Right lobe of liver (tissue), 4 donors: ENCODE results near the gene KCNJ11.

Experiments used
- CTCF ChIP-seq, 4 donors: fragments of 200-600 bp in 3 of 4; fragments of 450-650 bp in 1 of 4; IDR thresholded peaks; one replicate each; pipeline versions ENCODE4 v1.5.1 to v1.8.0; 2016 to 2022; ENCODE audit warnings: antibody characterized with exemption in 4 of 4, mild to moderate bottlenecking in 2 of 4
- POLR2A ChIP-seq: fragments of 450-650 bp; IDR thresholded peaks from one replicate; pipeline ENCODE4 v1.6.1; 2017; ENCODE audit warnings: antibody characterized with exemption, mild to moderate bottlenecking
- donor health status: DM: no; HTN: no; CAD: no.
- donor health status: DM: no; HTN: no; CAD: no.
- donor health status: DM: no; HTN: yes; CAD: no.

- TF ChIP-seq CTCF (IDR thresholded peaks at IDR 0.05) (no peak), POLR2A (no peak)
Observed at GRCh38 chr11:17385926-17386325, 2.5 kb downstream of the KCNJ11 start.
